Mesothelial cell of epicardium (in vitro differentiated cells): ENCODE data around the gene BEST3. TPM values are rescaled to one million over a fixed set of nuclear protein-coding genes. Genes with fewer than 3 reads are reported as not detected.

Source experiments
- DNase-seq, 2 experiments: peaks; one replicate each; pipeline ENCODE4 v3.0.0; 2021; ENCODE audit warnings: low spot score in 2 of 2; ENCODE audit not compliant: unreplicated experiment in 2 of 2
- H3K27ac Mint-ChIP-seq: 2 replicates; pipeline ENCODE4 v1.8.0; 2021; ENCODE audit warnings: mixed read lengths
- H3K27me3 Mint-ChIP-seq: 2 replicates; pipeline ENCODE4 v1.8.0; 2021; ENCODE audit warnings: low read depth, mixed read lengths
- H3K36me3 Mint-ChIP-seq: 2 replicates; pipeline ENCODE4 v1.8.0; 2021; ENCODE audit warnings: mixed read lengths
- H3K4me1 Mint-ChIP-seq: 2 replicates; pipeline ENCODE4 v1.8.0; 2021; ENCODE audit warnings: mixed read lengths
- H3K4me3 Mint-ChIP-seq: 2 replicates; pipeline ENCODE4 v1.8.0; 2021; ENCODE audit warnings: mild to moderate bottlenecking, moderate library complexity, mixed read lengths
- H3K9me3 Mint-ChIP-seq: 2 replicates; pipeline ENCODE4 v1.8.0; 2021; ENCODE audit warnings: mixed read lengths
- total RNA-seq: library from RNA; stranded (reverse); gene quantifications from 3 replicates; pipeline ENCODE4 v1.2.1, GENCODE V29; 2021
- TF ChIP-seq, protein P1 (sequence below): fragments of 200-600 bp; sonication (generic); IDR thresholded peaks from one replicate; pipeline ENCODE4 v1.5.0; 2021; ENCODE audit warnings: antibody characterized with exemption; ENCODE audit not compliant: unreplicated experiment

Gene BEST3
- total RNA-seq, 1 donor from 2014 or later: 0.11 TPM

DNA sequence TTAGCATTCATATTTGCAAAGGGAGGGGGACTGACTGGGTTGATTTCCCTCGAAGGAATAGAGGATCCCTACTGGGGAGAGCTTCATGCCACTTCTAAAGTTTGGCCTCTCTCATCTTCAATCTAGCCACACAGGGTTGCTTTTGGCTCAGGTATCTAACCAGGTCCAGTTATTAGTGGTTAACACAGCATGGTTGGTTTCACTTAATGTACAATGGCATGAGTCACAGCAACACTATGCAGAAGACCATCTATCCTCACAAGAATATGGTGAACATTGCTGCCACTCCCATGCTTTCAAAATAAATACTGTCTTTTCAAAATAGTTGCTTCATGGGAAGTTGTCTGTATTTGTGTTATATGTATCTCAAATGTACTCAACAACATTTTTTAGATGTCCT, 33.0 kb upstream of the BEST3 start:
- Mint-ChIP-seq H3K4me1 (peaks cover 2% of the 10 kb centered on the region), H3K9me3 (no peaks in the 10 kb centered on the region), H3K27ac (no peak overlapping the region), H3K27me3 (peaks cover 4% of the 10 kb centered on the region), H3K4me3 (no peak overlapping the region), H3K36me3 (no peaks in the 10 kb centered on the region)
- DNase-seq: no peak
- TF ChIP-seq, protein P1, sequence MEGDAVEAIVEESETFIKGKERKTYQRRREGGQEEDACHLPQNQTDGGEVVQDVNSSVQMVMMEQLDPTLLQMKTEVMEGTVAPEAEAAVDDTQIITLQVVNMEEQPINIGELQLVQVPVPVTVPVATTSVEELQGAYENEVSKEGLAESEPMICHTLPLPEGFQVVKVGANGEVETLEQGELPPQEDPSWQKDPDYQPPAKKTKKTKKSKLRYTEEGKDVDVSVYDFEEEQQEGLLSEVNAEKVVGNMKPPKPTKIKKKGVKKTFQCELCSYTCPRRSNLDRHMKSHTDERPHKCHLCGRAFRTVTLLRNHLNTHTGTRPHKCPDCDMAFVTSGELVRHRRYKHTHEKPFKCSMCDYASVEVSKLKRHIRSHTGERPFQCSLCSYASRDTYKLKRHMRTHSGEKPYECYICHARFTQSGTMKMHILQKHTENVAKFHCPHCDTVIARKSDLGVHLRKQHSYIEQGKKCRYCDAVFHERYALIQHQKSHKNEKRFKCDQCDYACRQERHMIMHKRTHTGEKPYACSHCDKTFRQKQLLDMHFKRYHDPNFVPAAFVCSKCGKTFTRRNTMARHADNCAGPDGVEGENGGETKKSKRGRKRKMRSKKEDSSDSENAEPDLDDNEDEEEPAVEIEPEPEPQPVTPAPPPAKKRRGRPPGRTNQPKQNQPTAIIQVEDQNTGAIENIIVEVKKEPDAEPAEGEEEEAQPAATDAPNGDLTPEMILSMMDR: no peak

DNA sequence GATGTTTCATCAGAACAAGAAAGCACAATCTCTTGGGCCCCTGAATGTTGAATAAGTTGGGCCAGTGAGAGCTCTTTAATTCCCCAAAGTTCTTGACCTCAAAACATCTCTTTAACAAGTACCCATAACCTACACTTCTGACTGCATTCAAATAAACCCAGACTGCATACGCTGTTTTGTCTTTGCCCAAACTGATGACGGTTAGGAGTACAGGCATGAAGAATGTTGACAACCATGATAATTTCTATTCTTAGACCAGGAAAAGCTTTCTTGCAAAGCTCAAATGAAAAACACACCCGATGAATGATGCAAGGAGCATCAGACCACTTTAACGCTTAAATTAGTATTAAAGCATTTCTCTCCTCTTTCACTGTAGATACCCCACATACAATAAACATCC, 27.8 kb upstream of the BEST3 start:
- Mint-ChIP-seq H3K4me1 (no peaks in the 10 kb centered on the region), H3K36me3 (no peaks in the 10 kb centered on the region), H3K9me3 (peaks cover 19% of the 10 kb centered on the region), H3K27me3 (no peaks in the 10 kb centered on the region), H3K4me3 (no peak overlapping the region), H3K27ac (no peak overlapping the region)
- TF ChIP-seq, protein P1: no peak
- no peak for DNase-seq

DNA sequence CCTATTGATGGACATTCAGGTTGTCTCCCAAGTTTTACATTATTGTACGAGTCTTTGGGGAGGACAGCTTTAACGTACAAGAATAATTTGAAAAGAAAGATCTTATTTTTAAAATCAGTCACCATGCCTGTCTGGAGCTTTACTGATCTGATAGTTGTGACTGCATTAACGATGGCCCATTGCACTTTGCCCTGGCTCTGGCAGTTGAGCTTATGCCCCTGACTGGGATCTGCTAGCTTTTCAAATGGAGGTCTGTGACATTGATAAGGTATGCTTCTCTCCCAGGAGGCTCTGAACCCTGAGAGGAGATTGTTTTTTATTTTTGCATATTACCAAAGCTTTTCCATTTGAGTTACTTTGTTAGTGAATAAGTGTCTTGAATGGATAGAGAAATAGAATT, 21.6 kb upstream of the BEST3 start:
- no peak for DNase-seq
- Mint-ChIP-seq H3K4me1 (peaks cover 12% of the 10 kb centered on the region), H3K36me3 (no peaks in the 10 kb centered on the region), H3K4me3 (no peak overlapping the region), H3K9me3 (peaks cover 19% of the 10 kb centered on the region), H3K27me3 (no peaks in the 10 kb centered on the region), H3K27ac (no peak overlapping the region)
- TF ChIP-seq, protein P1: no peak

DNA sequence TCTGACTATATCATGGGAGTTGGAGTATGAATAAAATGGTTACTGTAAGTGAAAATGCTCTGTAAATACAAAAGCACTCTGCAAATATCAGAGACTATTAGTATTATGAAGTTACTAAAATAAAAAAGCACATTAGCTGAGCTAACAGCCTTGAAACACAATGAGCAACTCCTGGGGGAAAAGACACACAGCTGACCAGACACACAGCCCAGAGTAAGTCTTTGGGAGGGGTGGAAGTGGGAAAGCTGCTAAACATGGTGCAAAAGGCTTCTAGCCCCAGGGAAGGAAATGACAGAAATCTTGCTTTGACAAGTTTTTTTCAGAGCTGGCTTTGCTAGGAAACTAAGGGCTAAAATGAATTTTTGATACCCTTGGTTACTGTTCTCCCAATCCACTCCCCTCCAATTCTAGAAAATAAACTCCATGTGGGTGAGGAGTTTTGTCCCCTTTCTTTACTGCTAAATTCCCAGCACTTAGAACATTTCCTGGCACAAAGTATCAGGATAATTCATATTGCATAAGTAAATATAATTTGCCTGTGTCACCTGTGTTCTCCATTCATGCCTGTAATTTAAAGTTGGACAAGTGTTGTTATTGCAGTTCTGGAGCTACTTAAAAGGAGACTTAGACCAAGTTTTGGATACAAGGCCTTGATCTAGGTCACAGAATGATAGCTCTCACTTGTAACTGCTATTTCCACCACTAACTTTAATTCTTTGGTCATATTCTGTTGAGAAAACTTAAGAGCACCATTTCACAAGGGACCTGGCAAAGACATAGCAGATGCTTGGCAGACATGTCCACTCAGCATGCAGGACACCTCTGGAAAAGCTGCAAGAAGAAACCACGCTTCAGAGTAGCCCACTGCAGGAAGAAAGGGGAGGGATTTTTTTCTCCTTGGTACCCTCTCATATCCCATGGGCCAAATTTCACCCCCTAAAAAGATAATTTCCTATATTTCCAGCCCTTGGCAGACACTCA, 20.5 kb upstream of the BEST3 start:
- no peaks in the 10 kb centered on the region for H3K27me3 Mint-ChIP-seq
- H3K36me3 Mint-ChIP-seq: no peaks in the 10 kb centered on the region
- no peak overlapping the region for H3K27ac Mint-ChIP-seq
- H3K4me3 Mint-ChIP-seq: no peak overlapping the region
- H3K9me3 Mint-ChIP-seq: peaks cover 13% of the 10 kb centered on the region
- no peak for DNase-seq
- H3K4me1 Mint-ChIP-seq: peaks cover 12% of the 10 kb centered on the region
- TF ChIP-seq, protein P1: no peak

DNA sequence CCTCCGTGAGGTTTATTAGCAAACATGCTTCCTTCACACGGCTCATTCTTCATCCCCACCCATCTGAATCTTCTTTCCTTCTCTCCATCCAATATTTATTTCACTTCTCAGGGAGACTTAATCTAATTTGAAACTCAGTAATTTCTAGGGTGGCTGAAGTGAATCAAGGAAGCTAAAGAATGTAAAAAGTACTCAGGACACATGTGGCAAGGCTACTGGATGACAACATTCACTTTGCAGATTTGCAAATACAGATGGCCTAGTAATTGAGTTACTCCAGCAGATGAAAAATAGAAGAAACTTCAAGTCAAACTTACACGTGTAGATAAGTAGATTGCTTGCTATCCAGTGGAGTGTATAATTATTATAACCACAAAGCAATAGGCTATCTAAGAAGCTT, 15.4 kb upstream of the BEST3 start:
- TF ChIP-seq, protein P1: no peak
- H3K4me3 Mint-ChIP-seq: no peak overlapping the region
- H3K36me3 Mint-ChIP-seq: no peaks in the 10 kb centered on the region
- peaks cover 23% of the 10 kb centered on the region for H3K4me1 Mint-ChIP-seq
- DNase-seq: no peak
- H3K27me3 Mint-ChIP-seq: no peaks in the 10 kb centered on the region
- no peaks in the 10 kb centered on the region for H3K9me3 Mint-ChIP-seq
- no peak overlapping the region for H3K27ac Mint-ChIP-seq
